Left ventricle myocardium inferior (tissue), 1 donor: ENCODE results near the gene SLC12A3. TPM values are rescaled to one million over a fixed set of nuclear protein-coding genes. Genes with fewer than 3 reads are reported as not detected.
A peak's percentile ranks its signal among the peaks of the same experiment; 100 is the strongest.

Experiments
- DNase-seq: peaks from one replicate; pipeline ENCODE4 v3.0.0-alpha.2; 2020
- H3K27ac ChIP-seq: fragments of 200-600 bp; replicated peaks from 2 replicates; pipeline ENCODE4 v1.8.0; 2021
- H3K27me3 ChIP-seq: fragments of 200-600 bp; 2 replicates; pipeline ENCODE4 v1.8.0; 2021; ENCODE audit warnings: low read depth
- H3K36me3 ChIP-seq: fragments of 200-600 bp; 2 replicates; pipeline ENCODE4 v1.8.0; 2021
- H3K4me1 ChIP-seq: fragments of 200-600 bp; 2 replicates; pipeline ENCODE4 v1.8.0; 2021
- H3K4me3 ChIP-seq: fragments of 200-600 bp; 2 replicates; pipeline ENCODE4 v1.8.0; 2021; ENCODE audit warnings: mild to moderate bottlenecking, moderate library complexity
- H3K9me3 ChIP-seq: fragments of 200-600 bp; replicated peaks from 2 replicates; pipeline ENCODE4 v1.8.0; 2021
- CTCF ChIP-seq: fragments of 200-600 bp; IDR thresholded peaks from 2 replicates; pipeline ENCODE4 v1.8.0; 2021; ENCODE audit warnings: antibody characterized with exemption, mild to moderate bottlenecking, borderline replicate concordance
- intact Hi-C: fragments of 100-400 bp; cut with micrococcal nuclease; formaldehyde crosslinking; loops from one replicate; pipeline ENCODE4 v1.11.0; 2022
- microRNA-seq: library from miRNA; unstranded; fragments of <30 nt; microRNA quantifications from one replicate; pipeline ENCODE4 v1.2.0, GENCODE V29; 2020
- total RNA-seq: library from RNA; stranded (reverse); fragmentation: NEBNext Ultra II Directional; extraction: Animal tissue kit (Norgen Biotek cat#: 25700); gene quantifications from one replicate; pipeline ENCODE4 v1.2.1, GENCODE V29; 2021
- donor health status: DM: no; HTN: yes; CAD: no; lungs with severe emphysema.

The SLC12A3 gene
- total RNA-seq, 1 donor from 2014 or later: not detected

GRCh38 chr16:56961851-56962281 is 96.9 kb downstream of the SLC12A3 start, which contains the start of gene CETP:
Gene CETP, plus strand, starts transcription at chr16:56961950. Its CDS starts 30 bp downstream, at chr16:56961980.
- no peak for DNase-seq
- H3K27ac ChIP-seq: peak within 1 kb of the TSS; percentile 71
- H3K4me1 ChIP-seq: peaks cover 58% of the 10 kb centered on the region

GRCh38 chr16:56964243-56965148 is 99.5 kb downstream of the SLC12A3 start:
- Histone ChIP-seq H3K9me3 (no peaks in the 10 kb centered on the region), H3K4me1 (peaks cover 55% of the 10 kb centered on the region), H3K27me3 (no peaks in the 10 kb centered on the region), H3K27ac (no peak overlapping the region), H3K4me3 (no peak overlapping the region), H3K36me3 (no peaks in the 10 kb centered on the region)
- TF ChIP-seq CTCF: peak; percentile 90
- DNase-seq: peak; percentile 90
- intact Hi-C loops: no loop called here

More at GRCh38 chr16:56961851-56962281, 96.9 kb downstream of the SLC12A3 start, which contains the start of gene CETP:
- H3K9me3 ChIP-seq: no peaks in the 10 kb centered on the region
- no peaks in the 10 kb centered on the region for H3K36me3 ChIP-seq
- no peaks in the 10 kb centered on the region for H3K27me3 ChIP-seq
- peak within 1 kb of the TSS; percentile 24 for H3K4me3 ChIP-seq
- TF ChIP-seq CTCF: no peak
- intact Hi-C loops: no loop called here

Small RNAs within 50 kb of the gene (microRNA-seq; reads per million reads assigned to microRNA genes)
- 0.94 reads per million for gene MIR138-2
- not detected for gene MIR6863

Other genes with a start within 250 kb of the SLC12A3 start
- 126 TPM for gene MT1E, start 239.4 kb upstream of the SLC12A3 start, total RNA-seq
- 3.1 TPM for gene MT1M, start 232.5 kb upstream of the SLC12A3 start, total RNA-seq
- gene MT1A, start 226.5 kb upstream of the SLC12A3 start, total RNA-seq: 1.2 TPM
- gene MT1B, start 213.3 kb upstream of the SLC12A3 start, total RNA-seq: not detected
- 0.85 TPM for gene MT1F, start 207.2 kb upstream of the SLC12A3 start, total RNA-seq
- gene MT1G, start 197.1 kb upstream of the SLC12A3 start, total RNA-seq: not detected
- gene MT1H, start 195.4 kb upstream of the SLC12A3 start, total RNA-seq: not detected
- 91.8 TPM for gene MT1X, start 182.7 kb upstream of the SLC12A3 start, total RNA-seq
- 27.1 TPM for gene NUP93, start 135.1 kb upstream of the SLC12A3 start, total RNA-seq
- gene HERPUD1, start 66.9 kb downstream of the SLC12A3 start, total RNA-seq: 119 TPM
- gene CETP, start 96.7 kb downstream of the SLC12A3 start, total RNA-seq: 0.16 TPM
- 6.6 TPM for gene NLRC5, start 124.3 kb downstream of the SLC12A3 start, total RNA-seq
- gene CPNE2, start 227.4 kb downstream of the SLC12A3 start, total RNA-seq: 13.7 TPM